GM18520 (cell line): ENCODE data around the gene TRIM72.
"Not testable (repeated sequence)": the region's sequence is repeated elsewhere in the genome, so short reads cannot be mapped to it uniquely, and the experiment has no call there.

ENCODE experiments used
- ATAC-seq: cut with Tn5 transposase; IDR thresholded peaks from one replicate; pipeline ENCODE4 v1.9.1; 2021; ENCODE audit not compliant: unreplicated experiment

Gene TRIM72

GRCh38 chr16:31213877-31214707 lies at the start of gene TRIM72:
Gene TRIM72 (plus strand): TSS chr16:31214119. CDS start chr16:31214739, 620 bp downstream.
- ATAC-seq, result no peak

DNA sequence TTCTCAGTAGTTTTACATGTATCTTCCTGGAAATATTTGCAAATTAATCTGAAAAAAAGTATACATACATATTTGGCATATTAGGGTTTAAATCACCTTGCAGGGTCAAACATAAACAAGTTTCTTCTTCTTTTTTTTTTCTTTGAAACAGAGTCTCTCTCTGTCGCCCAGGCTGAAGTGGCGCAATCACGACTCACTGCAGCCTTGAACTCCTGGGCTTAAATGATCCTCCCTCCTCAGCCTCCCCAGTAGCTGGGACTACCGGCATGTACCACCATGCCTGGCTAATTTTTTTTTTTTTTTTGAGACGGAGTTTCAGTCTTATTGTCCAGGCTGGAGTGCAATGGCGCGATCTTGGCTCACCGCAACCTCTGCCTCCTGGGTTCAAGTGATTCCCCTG lies 46.6 kb upstream of the TRIM72 start:
- ATAC-seq, result no peak

DNA sequence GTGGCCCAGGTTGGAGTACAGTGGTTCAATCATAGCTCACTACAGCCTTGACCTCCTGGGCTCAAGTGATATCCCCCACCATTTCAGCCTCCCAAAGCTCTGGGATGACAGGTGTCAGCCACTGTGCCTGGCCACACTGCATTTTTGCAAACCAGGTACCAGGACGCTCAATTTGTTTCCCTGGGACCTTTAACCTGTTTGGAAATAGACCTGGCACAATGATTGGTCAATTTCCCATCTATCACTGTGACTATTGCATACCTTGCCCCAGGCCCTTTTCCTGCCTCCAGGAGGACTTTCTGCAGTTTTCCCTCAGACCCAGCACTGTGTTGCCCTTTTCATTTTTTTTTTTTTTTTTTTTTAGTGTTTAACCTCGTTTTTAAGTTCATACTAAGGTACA lies 45.1 kb upstream of the TRIM72 start:
- no peak for ATAC-seq

- ATAC-seq, result not testable (repeated sequence)
Observed at GRCh38 chr16:31170048-31170447, 43.9 kb upstream of the TRIM72 start.

DNA sequence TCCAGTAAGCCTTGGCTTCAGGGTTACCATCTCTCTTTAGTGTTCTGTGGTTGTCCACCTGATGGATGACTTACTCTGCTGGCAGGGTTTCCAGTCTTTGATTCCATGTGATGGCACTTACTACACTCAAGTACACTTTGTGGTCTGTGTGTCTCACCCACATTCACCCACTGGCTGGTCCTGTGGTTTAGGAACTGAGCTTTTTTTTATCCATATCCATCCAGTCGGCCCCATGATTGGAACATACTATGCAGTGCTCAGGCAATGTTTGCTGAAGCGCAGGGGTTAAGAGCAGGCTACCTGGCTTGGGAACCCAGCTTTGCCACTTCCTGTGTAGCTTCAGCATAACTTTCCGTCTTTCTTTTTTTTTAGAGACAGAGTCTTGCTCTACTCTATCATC lies 36.8 kb upstream of the TRIM72 start:
- ATAC-seq, result no peak

- ATAC-seq, result no peak
Observed at GRCh38 chr16:31179219-31179746, 34.6 kb upstream of the TRIM72 start.

DNA sequence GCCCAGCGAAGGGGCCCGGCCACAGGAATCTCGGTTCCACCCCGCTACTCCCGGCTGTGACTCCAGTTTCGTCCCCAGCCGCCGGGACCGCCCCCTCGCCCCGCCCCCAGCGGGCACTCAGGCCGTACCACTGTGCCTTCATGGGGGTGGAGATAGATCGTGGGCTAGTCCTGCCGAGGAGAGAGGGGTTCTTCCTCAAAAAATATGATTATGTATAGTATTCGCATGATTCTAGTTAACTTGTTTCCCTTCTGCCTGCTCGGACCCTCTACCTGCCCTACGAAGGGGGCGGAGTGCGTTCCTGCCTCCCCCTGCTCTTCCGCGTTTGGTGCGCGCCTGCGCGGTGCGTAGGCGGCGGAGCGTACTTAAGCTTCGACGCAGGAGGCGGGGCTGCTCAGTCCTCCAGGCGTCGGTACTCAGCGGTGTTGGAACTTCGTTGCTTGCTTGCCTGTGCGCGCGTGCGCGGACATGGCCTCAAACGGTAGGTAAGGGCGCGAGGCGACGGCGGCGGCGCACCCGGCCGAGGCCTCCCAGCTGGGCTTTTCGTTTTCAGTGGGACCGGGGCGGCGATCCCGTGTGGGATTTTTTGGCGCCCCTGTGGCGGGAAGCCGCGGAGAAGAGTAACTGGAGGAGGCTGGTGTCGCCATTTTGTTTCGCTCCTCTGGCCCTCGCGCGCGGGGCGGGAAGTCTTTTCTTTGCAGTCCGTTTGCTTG lies 34.0 kb upstream of the TRIM72 start, which contains the start of gene FUS:
TSS of gene FUS (plus strand) at position 393 of the 713 bp plus-strand sequence. CDS start at position 469, 76 bp downstream.
- ATAC-seq, result peak; percentile 44

- ATAC-seq, result no peak
Observed at GRCh38 chr16:31181102-31181830, 32.7 kb upstream of the TRIM72 start.

- ATAC-seq, result no peak
Observed at GRCh38 chr16:31182391-31182790, 31.5 kb upstream of the TRIM72 start.

- no peak for ATAC-seq
Observed at GRCh38 chr16:31183432-31184428, 30.2 kb upstream of the TRIM72 start.

- no peak for ATAC-seq
Observed at GRCh38 chr16:31184888-31185287, 29.0 kb upstream of the TRIM72 start.

DNA sequence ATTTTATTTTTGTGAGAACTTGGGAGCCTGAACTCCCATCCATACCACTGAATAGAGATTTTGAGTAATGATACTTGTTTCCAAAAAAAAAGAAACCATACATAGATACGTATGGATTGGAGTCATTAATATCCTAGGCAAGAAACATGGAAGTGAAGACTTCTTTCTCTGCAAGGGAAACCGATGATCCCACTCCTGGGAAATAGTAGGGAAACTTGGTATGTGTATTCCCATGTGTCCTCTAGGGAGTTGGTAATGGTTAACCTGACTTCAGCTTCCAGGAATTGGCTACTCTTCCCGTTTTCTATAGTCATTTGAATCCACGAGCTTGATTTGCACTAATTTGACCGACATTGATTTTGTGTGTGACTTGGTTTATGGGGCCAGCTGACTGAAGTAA lies 28.6 kb upstream of the TRIM72 start:
- no peak for ATAC-seq

GRCh38 chr16:31186176-31186575 lies 27.7 kb upstream of the TRIM72 start:
- no peak for ATAC-seq

- no peak for ATAC-seq
Observed at GRCh38 chr16:31186930-31187807, 26.8 kb upstream of the TRIM72 start.

GRCh38 chr16:31187808-31188189 lies 26.1 kb upstream of the TRIM72 start:
- no peak for ATAC-seq

DNA sequence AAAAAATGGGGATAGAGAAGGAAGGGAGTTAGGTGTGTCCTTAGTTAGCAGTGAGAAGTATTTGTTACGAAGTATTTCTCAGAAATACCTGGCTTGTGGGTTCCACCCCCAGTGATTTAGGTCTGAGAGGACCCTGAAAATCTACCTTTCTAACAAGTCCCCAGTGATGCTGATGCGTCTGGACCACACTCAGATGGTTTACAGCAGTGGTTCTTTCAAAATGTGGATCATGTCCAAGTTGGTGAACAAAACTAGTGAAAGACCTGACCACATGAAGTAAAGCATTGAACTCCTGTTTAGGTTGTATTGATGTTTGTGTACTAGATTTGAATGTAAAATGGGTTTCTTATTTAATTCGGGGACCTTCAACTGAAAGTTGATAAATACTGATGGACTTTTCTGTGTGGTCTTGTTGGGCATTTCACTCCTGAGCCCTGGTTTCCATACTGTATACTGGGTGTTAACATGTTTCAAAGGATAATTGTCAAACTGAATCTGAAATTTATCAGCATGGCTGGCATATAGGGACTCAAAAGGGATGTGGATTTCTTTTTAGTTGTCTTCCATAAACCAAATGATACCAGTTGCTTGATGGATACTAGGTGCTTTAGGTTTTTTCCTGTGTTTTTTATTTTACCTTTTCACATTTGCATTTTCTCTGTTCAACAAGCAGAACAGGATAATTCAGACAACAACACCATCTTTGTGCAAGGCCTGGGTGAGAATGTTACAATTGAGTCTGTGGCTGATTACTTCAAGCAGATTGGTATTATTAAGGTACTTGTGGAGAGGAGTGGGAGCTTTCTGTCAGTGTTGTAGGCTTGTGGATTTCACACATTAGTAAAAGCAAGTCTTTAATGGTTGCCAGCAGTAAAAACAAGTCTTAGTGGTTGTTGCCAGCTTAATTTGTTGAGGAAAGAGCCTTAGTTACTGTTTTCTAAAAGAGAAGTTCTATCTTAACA lies 25.2 kb upstream of the TRIM72 start:
- no peak for ATAC-seq

- ATAC-seq, result no peak
Observed at GRCh38 chr16:31189412-31189778, 24.5 kb upstream of the TRIM72 start.

DNA sequence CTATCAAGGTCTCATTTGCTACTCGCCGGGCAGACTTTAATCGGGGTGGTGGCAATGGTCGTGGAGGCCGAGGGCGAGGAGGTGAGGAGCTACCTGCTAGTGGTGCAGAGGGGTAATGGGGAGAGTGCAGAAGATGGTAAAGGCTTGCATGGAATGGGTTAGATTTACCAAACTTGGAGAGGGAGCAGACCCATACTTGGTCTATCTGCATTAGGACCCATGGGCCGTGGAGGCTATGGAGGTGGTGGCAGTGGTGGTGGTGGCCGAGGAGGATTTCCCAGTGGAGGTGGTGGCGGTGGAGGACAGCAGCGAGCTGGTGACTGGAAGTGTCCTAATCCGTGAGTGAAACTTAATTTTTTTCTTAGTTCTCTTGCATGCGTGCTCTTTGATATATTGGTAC lies 23.9 kb upstream of the TRIM72 start:
- no peak for ATAC-seq
